HEK293T (cell line): ENCODE results near the gene SHISA9.

Experiments used
- CTCF ChIA-PET: fragments of 350-600 bp; formaldehyde crosslinking; extraction: SDS; loops from one replicate; lab custom pipeline; 2021; ENCODE audit warnings: antibody characterized with exemption, inconsistent platforms; lab: Yijun Ruan, JAX
- POLR2A ChIA-PET: fragments of 350-600 bp; formaldehyde crosslinking; extraction: SDS; loops from one replicate; lab custom pipeline; 2020; ENCODE audit warnings: antibody characterized with exemption, inconsistent platforms; lab: Yijun Ruan, JAX
- DNase-seq: peaks from one replicate; pipeline ENCODE4 v3.0.0; 2012; ENCODE audit warnings: mixed read lengths; ENCODE audit errors: extremely low spot score
- ARNT ChIP-seq: fragments of 450-650 bp; IDR thresholded peaks from 2 replicates; pipeline ENCODE4 v1.6.1; 2017; ENCODE audit warnings: mild to moderate bottlenecking
- BHLHE40 ChIP-seq: fragments of 450-650 bp; IDR thresholded peaks from 2 replicates; pipeline ENCODE4 v1.6.1; 2016; ENCODE audit warnings: mild to moderate bottlenecking, moderate library complexity, borderline replicate concordance
- CTBP1 ChIP-seq: fragments of 450-650 bp; IDR thresholded peaks from 2 replicates; pipeline ENCODE4 v1.6.1; 2016; ENCODE audit warnings: borderline replicate concordance
- ELF4 ChIP-seq: fragments of 450-650 bp; IDR thresholded peaks from 2 replicates; pipeline ENCODE4 v1.6.1; 2017; ENCODE audit warnings: antibody characterized with exemption
- FOXA1 ChIP-seq: fragments of 450-650 bp; IDR thresholded peaks from 2 replicates; pipeline ENCODE4 v1.6.1; 2016; ENCODE audit warnings: mild to moderate bottlenecking
- FOXK2 ChIP-seq: fragments of 450-650 bp; IDR thresholded peaks from 2 replicates; pipeline ENCODE4 v1.6.1; 2016; ENCODE audit warnings: mild to moderate bottlenecking
- FOXM1 ChIP-seq: fragments of 450-650 bp; IDR thresholded peaks from 2 replicates; pipeline ENCODE4 v1.6.1; 2017; ENCODE audit warnings: mild to moderate bottlenecking, borderline replicate concordance
- HDGF ChIP-seq: fragments of 450-650 bp; IDR thresholded peaks from 2 replicates; pipeline ENCODE4 v1.6.1; 2017; ENCODE audit warnings: antibody characterized with exemption, borderline replicate concordance
- L3MBTL2 ChIP-seq: fragments of 450-650 bp; conservative IDR thresholded peaks from 2 replicates; pipeline ENCODE4 v1.6.1; 2016; ENCODE audit warnings: mild to moderate bottlenecking
- LEF1 ChIP-seq: fragments of 450-650 bp; IDR thresholded peaks from 2 replicates; pipeline ENCODE4 v1.6.1; 2017; ENCODE audit warnings: mild to moderate bottlenecking, borderline replicate concordance
- NFRKB ChIP-seq: fragments of 450-650 bp; IDR thresholded peaks from 2 replicates; pipeline ENCODE4 v1.6.1; 2016; ENCODE audit warnings: mild to moderate bottlenecking, moderate library complexity
- PKNOX1 ChIP-seq: fragments of 450-650 bp; IDR thresholded peaks from 2 replicates; pipeline ENCODE4 v1.6.1; 2016
- SP1 ChIP-seq: fragments of 450-650 bp; IDR thresholded peaks from 2 replicates; pipeline ENCODE4 v1.6.1; 2017
- SUZ12 ChIP-seq: fragments of 450-650 bp; IDR thresholded peaks from 2 replicates; pipeline ENCODE4 v1.6.1; 2016; ENCODE audit warnings: mild to moderate bottlenecking
- TARDBP ChIP-seq: fragments of 450-650 bp; IDR thresholded peaks from 2 replicates; pipeline ENCODE4 v1.6.1; 2016
- ZNF384 ChIP-seq: fragments of 450-650 bp; IDR thresholded peaks from 2 replicates; pipeline ENCODE4 v1.6.1; 2016

Gene SHISA9

DNA sequence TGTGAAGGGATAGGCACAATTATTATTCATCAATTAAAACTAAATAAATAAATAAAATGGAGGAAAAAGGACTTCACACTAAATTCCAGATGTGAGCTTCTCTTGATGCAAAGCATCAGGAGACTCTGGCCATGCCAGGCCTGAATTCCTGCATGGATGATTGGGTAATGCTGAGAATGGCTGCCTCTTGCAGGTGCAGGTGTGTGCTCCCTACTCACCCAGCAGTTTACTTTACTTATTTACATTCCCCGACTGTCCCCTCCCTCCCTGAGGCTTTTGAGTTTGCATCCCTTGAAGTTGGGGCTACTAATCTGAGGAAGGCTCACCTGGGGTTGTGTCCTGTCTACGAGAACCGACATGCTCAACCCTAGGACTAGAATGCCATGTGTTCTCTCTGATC lies 200.4 kb downstream of the SHISA9 start:
- no peak for TF ChIP-seq HDGF
- TF ChIP-seq SP1 = no peak
- no peak for TF ChIP-seq FOXM1
- TF ChIP-seq TARDBP = no peak
- POLR2A ChIA-PET = no interaction called here
- no peak for DNase-seq
- CTCF ChIA-PET = no interaction called here

DNA sequence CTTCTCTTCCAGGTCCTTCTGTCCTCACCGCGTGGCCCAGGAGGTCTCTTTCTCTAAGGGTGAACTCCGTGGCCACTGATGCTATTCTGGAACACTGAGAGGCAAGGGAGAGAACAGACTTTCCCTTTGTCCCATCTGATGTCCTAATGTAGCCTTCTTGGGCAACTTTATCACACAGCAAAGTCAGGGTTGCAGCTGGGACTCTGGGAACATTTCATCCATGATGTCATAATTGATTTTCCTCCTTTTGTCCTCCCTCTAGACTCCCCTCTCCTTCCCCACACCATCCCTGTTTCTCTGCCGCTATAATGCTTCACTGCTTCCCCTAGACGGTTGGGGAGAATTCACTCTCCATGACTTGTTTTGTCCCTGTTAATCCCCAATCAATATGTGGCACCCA lies 201.0 kb downstream of the SHISA9 start:
- TF ChIP-seq CTBP1 (no peak), FOXM1 (no peak), TARDBP (no peak), LEF1 (no peak), L3MBTL2 (no peak), HDGF (no peak), ZNF384 (no peak), FOXA1 (no peak), ARNT (no peak), SUZ12 (no peak), BHLHE40 (no peak)
- no peak for DNase-seq
- CTCF ChIA-PET = no interaction called here
- POLR2A ChIA-PET = no interaction called here

DNA sequence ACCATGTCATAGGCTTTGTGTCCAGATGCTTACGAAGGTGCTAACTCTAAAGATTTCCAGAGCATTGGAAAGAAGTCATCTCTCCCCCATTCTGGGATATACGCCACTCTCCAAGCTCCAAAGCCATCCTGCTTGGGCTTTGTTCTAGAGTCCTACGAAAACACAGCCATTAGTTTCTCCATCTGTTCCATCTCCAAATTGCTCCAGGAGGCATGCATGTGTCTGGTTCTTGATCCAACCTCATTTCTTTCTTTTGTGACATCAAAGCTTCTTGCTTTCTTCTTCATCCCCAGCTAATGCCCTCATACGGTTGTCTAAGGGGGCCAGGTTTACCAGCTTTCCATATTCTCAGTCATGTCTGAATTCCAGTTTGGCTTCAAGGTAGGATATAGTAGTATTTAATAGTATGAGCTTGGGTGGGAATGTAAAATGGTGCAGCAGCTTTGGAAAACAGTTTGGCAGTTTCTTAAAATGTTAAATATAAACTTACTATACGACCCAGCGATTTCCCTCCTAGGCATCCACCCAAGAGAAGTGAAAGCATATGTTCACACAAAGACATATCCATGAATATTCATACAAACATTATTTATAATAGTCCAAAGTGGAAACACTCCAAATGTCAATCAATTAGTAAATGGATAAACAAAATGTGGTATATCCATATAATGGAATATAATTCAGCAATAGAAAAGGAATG lies 202.6 kb downstream of the SHISA9 start:
- TF ChIP-seq BHLHE40 (no peak), FOXA1 (no peak), SP1 (no peak), SUZ12 (no peak), CTBP1 (no peak), ZNF384 (no peak), FOXM1 (no peak), NFRKB (no peak), HDGF (no peak)
- CTCF ChIA-PET = no interaction called here
- DNase-seq = no peak
- POLR2A ChIA-PET = no interaction called here

- CTCF ChIA-PET = no interaction called here
- TF ChIP-seq LEF1 (no peak), NFRKB (no peak), FOXM1 (no peak), PKNOX1 (no peak), FOXK2 (no peak), CTBP1 (no peak)
- POLR2A ChIA-PET = no interaction called here
- no peak for DNase-seq
Measured at GRCh38 chr16:13104772-13105171, 203.4 kb downstream of the SHISA9 start.

DNA sequence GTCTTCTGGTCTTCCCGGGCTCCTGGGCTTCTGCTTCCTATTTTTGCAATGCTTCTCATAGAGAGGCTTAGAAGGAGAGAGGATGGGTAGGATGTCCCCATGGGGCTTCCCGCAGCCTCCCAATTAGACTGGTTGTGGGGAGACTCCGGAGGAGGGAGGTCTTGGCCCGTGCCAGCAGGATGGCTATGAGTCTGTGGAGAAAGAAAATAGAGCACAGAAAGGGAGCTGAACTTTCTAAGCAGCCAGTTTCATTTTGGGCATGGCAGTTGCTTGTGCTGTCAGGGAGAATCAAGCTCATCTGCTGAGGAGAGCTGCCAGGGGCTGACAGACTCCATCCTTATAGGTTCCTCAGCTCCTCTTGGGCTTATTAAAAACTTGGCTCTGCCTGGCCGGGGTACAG lies 204.0 kb downstream of the SHISA9 start:
- DNase-seq = no peak
- ChIA-PET POLR2A (no interaction called here), CTCF (no interaction called here)
- TF ChIP-seq ZNF384 (no peak), CTBP1 (no peak), FOXA1 (no peak), ELF4 (no peak), FOXK2 (no peak), SUZ12 (no peak), SP1 (no peak), TARDBP (no peak), HDGF (no peak), FOXM1 (no peak), BHLHE40 (no peak)

DNA sequence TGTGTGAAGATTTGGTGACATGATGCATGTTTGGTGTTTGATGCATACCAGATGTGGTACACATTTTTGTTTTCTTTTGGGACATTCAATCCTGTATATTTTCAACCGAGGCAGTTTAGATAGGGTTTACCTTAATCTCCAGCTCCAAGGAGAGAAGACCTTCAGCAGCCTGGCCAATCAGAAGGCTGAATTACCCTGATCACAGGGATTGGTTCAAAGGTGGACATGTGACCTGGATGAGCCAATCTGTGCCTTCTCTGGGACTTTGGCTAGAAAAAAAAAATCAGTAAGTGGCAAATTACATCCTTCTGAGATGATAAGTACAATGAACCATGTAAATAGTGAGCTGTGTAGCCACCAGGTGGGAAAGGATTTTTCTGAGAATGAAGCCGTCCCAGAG lies 205.1 kb downstream of the SHISA9 start:
- ChIA-PET CTCF (no interaction called here), POLR2A (no interaction called here)
- TF ChIP-seq NFRKB = no peak
- no peak for TF ChIP-seq FOXM1
- no peak for TF ChIP-seq FOXK2
- no peak for DNase-seq

- ChIA-PET CTCF (no interaction called here), POLR2A (no interaction called here)
- DNase-seq = no peak
- TF ChIP-seq ZNF384 (no peak), ARNT (no peak), L3MBTL2 (no peak), LEF1 (no peak), CTBP1 (no peak), FOXM1 (no peak)
Measured at GRCh38 chr16:13108126-13108525, 206.7 kb downstream of the SHISA9 start.

DNA sequence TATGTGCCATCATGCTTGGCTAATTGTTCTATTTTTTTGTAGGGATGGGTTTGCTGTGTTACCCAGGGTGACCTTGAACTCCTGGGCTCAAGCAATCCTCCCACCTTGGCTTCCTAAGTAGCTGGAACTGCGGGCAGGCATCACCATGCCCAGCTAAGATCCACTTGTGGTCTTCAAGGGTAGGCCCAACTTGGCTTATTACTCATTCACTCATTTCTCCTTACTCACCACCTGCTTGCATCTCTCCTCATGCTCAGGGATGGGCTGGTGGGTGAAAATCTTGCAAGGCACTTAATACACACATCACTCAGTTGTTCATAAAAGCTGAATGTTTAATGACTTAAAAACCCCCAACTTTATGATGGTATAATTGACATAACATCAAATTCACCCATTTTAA lies 207.8 kb downstream of the SHISA9 start:
- ChIA-PET CTCF (interaction anchor here (0.6 kb wide), 1 partner anchor 826 kb away, joined by 3 read pairs; no protein-coding TSS in a partner anchor), POLR2A (no interaction called here)
- DNase-seq = no peak
- TF ChIP-seq NFRKB (no peak), SUZ12 (no peak), L3MBTL2 (no peak), FOXK2 (no peak), PKNOX1 (no peak)
